HG03060 (cell line): ENCODE results near the gene VWA8.
"Not testable (repeated sequence)": the region's sequence is repeated elsewhere in the genome, so short reads cannot be mapped to it uniquely, and the experiment has no call there.

Source experiments
- ATAC-seq: cut with Tn5 transposase; IDR thresholded peaks from one replicate; pipeline ENCODE4 v1.9.1; 2021; ENCODE audit warnings: low read depth, moderate number of reproducible peaks; ENCODE audit not compliant: unreplicated experiment

The VWA8 gene

GRCh38 chr13:41599619-41600018 is 361.3 kb downstream of the VWA8 start:
- ATAC-seq, result no peak

- no peak for ATAC-seq
Measured at GRCh38 chr13:41597348-41598041, 363.4 kb downstream of the VWA8 start.

GRCh38 chr13:41596190-41596589 is 364.7 kb downstream of the VWA8 start:
- no peak for ATAC-seq

- ATAC-seq, result no peak
Measured at GRCh38 chr13:41595298-41595697, 365.6 kb downstream of the VWA8 start.

GRCh38 chr13:41590643-41591042 is 370.3 kb downstream of the VWA8 start:
- no peak for ATAC-seq

GRCh38 chr13:41590122-41590521 is 370.8 kb downstream of the VWA8 start:
- no peak for ATAC-seq

DNA sequence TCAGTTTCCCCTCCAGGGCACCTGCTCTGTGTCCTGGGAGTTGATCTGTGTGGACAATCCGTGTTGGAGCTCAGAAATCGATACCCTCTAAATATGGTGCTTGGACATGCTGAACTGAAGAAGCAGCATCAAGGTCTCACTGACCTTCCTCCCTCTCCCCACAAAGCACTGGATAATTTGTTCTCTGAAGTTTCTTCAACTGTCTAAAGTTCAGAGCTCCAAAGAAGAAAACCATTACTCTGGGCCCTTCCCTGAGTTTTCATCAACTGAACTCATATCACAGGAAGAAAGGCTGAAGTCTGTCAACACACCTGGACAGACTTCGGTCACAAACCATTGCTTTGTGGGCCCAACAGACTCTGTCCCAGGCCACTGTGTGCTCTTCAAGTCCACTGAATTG is 371.5 kb downstream of the VWA8 start:
- no peak for ATAC-seq

- ATAC-seq, result no peak
Measured at GRCh38 chr13:41588899-41589298, 372.0 kb downstream of the VWA8 start.

DNA sequence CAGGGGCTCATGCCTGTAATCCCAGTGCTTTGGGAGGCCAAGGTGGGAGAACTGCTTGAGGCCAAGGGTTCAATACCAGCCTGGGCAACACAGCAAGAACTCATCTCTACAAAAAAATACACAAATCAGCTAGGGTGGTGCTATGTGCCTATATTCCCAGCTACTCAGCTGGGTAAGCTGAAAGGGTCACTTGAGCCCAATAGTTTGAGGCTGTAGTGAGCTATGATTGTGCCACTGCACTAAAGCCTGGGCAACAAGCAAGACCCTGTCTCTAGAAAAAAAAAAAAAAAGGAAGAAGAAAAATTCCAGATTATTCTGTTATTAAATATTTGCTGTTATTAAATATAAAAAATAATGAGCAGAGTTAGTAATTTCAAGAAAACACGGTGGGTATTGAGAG is 372.5 kb downstream of the VWA8 start:
- no peak for ATAC-seq

- no peak for ATAC-seq
Measured at GRCh38 chr13:41587490-41587889, 373.4 kb downstream of the VWA8 start.

DNA sequence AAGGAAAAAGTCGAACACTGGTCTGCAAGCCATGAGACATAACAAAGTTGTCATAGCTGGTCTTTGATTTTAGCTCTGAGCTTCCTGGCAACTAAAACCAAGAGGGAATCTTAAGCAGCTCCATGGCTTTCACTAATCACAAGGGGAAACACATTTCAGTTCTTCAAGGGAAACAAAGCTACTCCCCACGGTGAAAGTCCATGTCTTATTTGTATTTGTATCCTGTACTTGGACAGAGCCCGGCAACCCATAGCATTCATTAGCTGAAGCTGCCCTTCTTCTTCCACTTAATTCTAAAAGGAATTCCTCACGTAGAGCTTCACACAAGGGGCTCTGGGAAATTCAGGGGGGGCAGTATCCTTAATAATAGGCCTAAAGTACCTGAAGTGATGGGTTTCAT is 374.7 kb downstream of the VWA8 start:
- ATAC-seq, result no peak

- ATAC-seq, result no peak
Measured at GRCh38 chr13:41582027-41582463, 378.9 kb downstream of the VWA8 start.

DNA sequence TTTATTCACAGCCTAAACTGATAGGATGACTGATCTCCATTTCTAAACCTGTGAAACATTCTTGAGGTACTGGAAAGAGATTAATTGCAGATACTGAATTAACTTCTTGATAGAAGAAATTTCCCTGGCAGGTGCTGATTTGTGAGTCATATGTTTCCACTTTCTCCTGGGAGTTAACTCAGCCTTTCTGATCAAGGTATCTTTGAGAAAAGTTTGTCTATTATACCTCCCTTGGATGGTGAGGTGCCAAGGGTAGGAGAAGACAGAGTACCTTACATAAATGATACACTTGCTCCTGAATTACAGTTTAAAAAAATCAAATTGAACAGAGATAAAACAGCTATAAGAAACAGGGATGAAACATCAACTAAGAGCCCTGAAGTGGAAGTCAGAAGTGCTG is 380.6 kb downstream of the VWA8 start:
- ATAC-seq, result no peak

- ATAC-seq, result no peak
Measured at GRCh38 chr13:41579881-41580280, 381.0 kb downstream of the VWA8 start.

DNA sequence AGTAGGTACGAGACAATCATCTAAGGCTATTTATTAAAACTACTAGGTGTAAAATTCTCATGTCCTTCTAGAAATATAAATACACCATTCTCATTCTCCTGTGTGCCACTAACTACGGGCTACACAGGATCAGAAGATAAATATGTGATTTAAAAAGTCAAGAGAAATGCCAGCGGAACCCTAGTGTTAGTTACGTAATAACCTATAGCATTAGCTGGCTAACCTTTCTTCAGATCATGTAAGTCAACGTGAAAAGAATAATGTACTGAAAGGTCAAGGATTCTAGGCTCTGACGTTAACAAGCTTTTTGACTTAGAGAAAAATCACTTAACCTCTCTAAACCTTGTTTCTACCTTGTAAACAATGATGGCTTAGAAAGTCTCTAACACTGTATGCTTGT is 381.7 kb downstream of the VWA8 start:
- ATAC-seq, result no peak

- ATAC-seq, result no peak
Measured at GRCh38 chr13:41578371-41578770, 382.5 kb downstream of the VWA8 start.

DNA sequence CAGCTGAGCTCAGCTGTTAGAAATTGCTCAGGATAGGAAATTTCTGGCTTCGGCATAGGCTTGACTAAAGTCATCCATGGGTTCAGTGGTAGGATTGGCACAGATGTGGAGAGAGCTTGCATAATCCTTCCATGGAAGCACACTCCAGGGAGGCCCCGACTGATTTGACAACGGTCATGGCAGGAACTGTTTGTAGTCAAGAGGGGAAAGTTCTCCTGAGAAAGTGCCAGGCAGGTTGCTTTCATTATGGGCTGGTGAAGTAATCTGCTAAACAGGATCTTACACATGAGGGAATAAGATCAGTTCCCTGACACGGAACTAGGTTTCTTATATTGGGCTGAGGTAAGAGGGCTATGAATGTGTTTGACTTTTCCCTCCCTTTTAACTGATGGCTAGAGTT is 383.5 kb downstream of the VWA8 start:
- ATAC-seq, result no peak

DNA sequence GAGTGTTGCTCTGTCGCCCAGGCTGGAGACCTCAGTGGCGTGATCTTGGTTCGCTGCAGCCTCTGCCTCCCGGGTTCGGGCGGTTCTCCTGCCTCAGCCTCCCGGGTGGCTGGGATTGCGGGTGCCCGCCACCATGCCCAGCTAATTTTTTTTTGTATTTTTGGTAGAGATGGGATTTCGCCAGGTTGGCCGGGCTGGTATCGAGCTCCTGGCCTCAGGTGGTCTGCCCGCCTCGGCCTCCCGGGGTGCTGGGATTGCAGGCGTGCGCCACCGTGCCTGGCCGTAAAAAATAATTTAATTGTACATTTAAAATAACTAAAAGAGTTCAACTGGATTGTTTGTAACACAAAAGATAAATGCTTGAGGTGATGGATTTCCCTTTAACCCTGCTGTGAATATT is 387.3 kb downstream of the VWA8 start:
- not testable (repeated sequence) for ATAC-seq

DNA sequence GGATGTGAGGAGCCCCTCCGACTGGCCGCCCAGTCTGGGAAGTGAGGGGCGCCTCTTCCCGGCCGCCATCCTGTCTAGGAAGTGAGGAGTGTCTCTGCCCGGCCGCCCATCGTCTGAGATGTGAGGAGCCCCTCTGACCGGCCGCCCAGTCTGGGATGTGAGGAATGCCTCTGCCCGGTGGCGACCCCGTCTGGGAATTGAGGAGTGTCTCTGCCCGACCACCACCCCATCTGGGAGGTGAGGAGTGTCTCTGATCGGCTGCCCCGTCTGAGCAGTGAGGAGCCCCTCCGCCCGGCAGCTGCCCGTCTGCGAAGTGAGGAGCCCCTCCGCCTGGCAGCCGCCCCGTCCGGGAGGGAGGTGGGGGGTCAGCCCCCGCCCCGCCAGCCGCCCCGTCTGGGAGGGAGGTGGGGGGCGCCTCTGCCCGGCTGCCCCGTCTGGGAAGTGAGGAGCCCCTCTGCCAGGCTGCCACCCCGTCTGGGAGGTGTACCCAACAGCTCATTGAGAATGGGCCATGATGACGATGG is 389.0 kb downstream of the VWA8 start:
- ATAC-seq, result not testable (repeated sequence)

DNA sequence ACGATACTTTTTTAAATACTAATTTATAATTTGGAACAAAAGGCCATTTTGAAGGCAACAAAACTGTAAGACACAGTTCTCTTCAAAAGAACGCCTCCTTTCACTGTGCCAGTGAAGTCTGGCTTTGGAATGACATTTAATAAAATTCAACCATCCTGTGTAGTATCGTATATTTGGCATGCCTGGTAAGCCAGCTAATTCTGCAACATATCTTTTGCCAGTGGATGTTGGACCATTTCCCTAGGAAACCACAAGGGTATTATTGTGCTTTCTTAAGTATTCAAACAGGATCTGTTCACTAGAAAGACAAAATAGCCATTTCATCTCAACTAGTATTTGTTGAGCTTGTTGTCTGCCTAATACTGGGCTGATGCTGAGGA is 391.9 kb downstream of the VWA8 start:
- no peak for ATAC-seq

GRCh38 chr13:41568143-41568971 is 392.6 kb downstream of the VWA8 start:
- ATAC-seq, result no peak

GRCh38 chr13:41567363-41567762 is 393.5 kb downstream of the VWA8 start:
- ATAC-seq, result no peak
